NCI-H1092 (cell line): ENCODE results near the gene NOTCH1.

Source experiments
- DNase-seq: peaks from one replicate; lab custom pipeline; 2025; lab: John Stamatoyannopoulos, UW

NOTCH1 gene

GRCh38 chr9:136484153-136485048 is 61.4 kb downstream of the NOTCH1 start:
- DNase-seq: no peak

- peak; percentile 92 for DNase-seq
These were observed 62.2 kb downstream of the NOTCH1 start for GRCh38 chr9:136483589-136484152.

GRCh38 chr9:136482793-136483588 is 62.9 kb downstream of the NOTCH1 start, which contains the start of gene SEC16A:
TSS of gene SEC16A (minus strand) at chr9:136483040. CDS start at chr9:136477615, 5,425 bp downstream.
- peak; percentile 99 for DNase-seq

- DNase-seq: no peak
These were observed 63.6 kb downstream of the NOTCH1 start for GRCh38 chr9:136482046-136482792.

- DNase-seq: no peak
These were observed 64.3 kb downstream of the NOTCH1 start for GRCh38 chr9:136481558-136481957.

GRCh38 chr9:136476369-136477150 is 69.3 kb downstream of the NOTCH1 start:
- DNase-seq: no peak

- no peak for DNase-seq
These were observed 70.6 kb downstream of the NOTCH1 start for GRCh38 chr9:136474974-136475865.

- DNase-seq: no peak
These were observed 71.7 kb downstream of the NOTCH1 start for GRCh38 chr9:136474021-136474640.

- DNase-seq: no peak
These were observed 72.5 kb downstream of the NOTCH1 start for GRCh38 chr9:136473354-136473721.

GRCh38 chr9:136472640-136473353 is 73.1 kb downstream of the NOTCH1 start:
- DNase-seq: no peak

GRCh38 chr9:136471802-136472487 is 73.9 kb downstream of the NOTCH1 start:
- DNase-seq: no peak

- DNase-seq: no peak
These were observed 74.9 kb downstream of the NOTCH1 start for GRCh38 chr9:136470792-136471469.

GRCh38 chr9:136470356-136470755 is 75.5 kb downstream of the NOTCH1 start:
- no peak for DNase-seq

- no peak for DNase-seq
These were observed 78.1 kb downstream of the NOTCH1 start for GRCh38 chr9:136467766-136468165.

GRCh38 chr9:136466155-136466541 is 79.7 kb downstream of the NOTCH1 start:
- no peak for DNase-seq

GRCh38 chr9:136465500-136466154 is 80.2 kb downstream of the NOTCH1 start:
- DNase-seq: no peak

GRCh38 chr9:136464241-136464640 is 81.6 kb downstream of the NOTCH1 start:
- DNase-seq: no peak
